ENCODE data around the gene BICD2. TPM values are rescaled to one million over a fixed set of nuclear protein-coding genes. Genes with fewer than 3 reads are reported as not detected.

BICD2 gene
- total and polyA plus RNA-seq, 2 of the 8 experiments (the other 6 are each of a cell fraction or from before 2014, with no cell fraction given) = 6.6 to 22.8 TPM

- ChIA-PET POLR2A (ENCODE audit: partially characterized antibody) (no interaction called here), CTCF (ENCODE audit: partially characterized antibody) (interaction anchor here (1.1 kb wide), 2 partner anchors 12 to 31 kb away, joined by 3 read pairs; no protein-coding TSS in a partner anchor)
- Histone ChIP-seq H2BK120ac (replicated peaks; ENCODE audit: low read depth, low read length) (no peak overlapping the region), H2AFZ (ENCODE audit: low read length) (no peak overlapping the region), H3K14ac (ENCODE audit: insufficient read length) (no peak overlapping the region), H2BK12ac (ENCODE audit: low read depth, low read length) (no peak overlapping the region), H3K79me2 (ENCODE audit: control insufficient read depth in 1 of 2, insufficient read depth in 2 of 2, low read length in 2 of 2) (peaks cover 9 to 92% of the 10 kb centered on the region in 2 experiments), H3K4me3 (ENCODE audit: extremely low read depth in 1 of 4, insufficient read depth in 2 of 4, low read depth in 3 of 4, low read length in 4 of 4) (no peak overlapping the region), H3K4me2 (ENCODE audit: insufficient read depth in 1 of 2, low read depth in 2 of 2, low read length in 2 of 2) (no peak overlapping the region), H4K91ac (replicated peaks; ENCODE audit: insufficient read length, low read length) (no peak overlapping the region), H3K4ac (replicated peaks; ENCODE audit: insufficient read length, low read depth, low read length) (no peak overlapping the region), H2AK5ac (ENCODE audit: low read depth, low read length) (no peak overlapping the region), H3K36me3 (ENCODE audit: control insufficient read depth in 2 of 4, insufficient read depth in 4 of 4, low read length in 3 of 4) (peaks cover 0 to 1% (median 0%) of the 10 kb centered on the region in 4 experiments; a peak in 1 of 8 replicates), H3K9ac (replicated peaks in 1 of 4; ENCODE audit: extremely low read depth in 1 of 4, low read depth in 3 of 4, low read length in 3 of 4) (no peak overlapping the region), H3K23ac (ENCODE audit: insufficient read length) (no peak overlapping the region), H3K79me1 (ENCODE audit: low read depth, low read length) (peaks cover 24% of the 10 kb centered on the region), H3K23me2 (ENCODE audit: low read depth, low read length) (no peaks in the 10 kb centered on the region), H3K56ac (replicated peaks; ENCODE audit: insufficient read length, low read depth, low read length) (no peak overlapping the region), H4K5ac (ENCODE audit: insufficient read length, low read depth, low read length) (no peak overlapping the region), H3K9me3 (ENCODE audit: insufficient read depth in 2 of 2, low read depth in 1 of 2, low read length in 1 of 2) (no peaks in the 10 kb centered on the region), H3K27me3 (replicated peaks in 1 of 4; ENCODE audit: control insufficient read depth in 3 of 4, extremely low read depth in 1 of 4, insufficient read depth in 3 of 4, low read length in 3 of 4) (no peaks in the 10 kb centered on the region), H4K8ac (ENCODE audit: extremely low read depth, insufficient read depth, low read length) (no peak overlapping the region; the same call in 1 of the 2 replicates), H4K20me1 (replicated peaks in 1 of 2; ENCODE audit: control insufficient read depth in 1 of 2, insufficient read depth in 2 of 2, low read length in 2 of 2) (peaks cover 5 to 28% of the 10 kb centered on the region in 2 experiments), H3K4me1 (replicated peaks in 1 of 4; ENCODE audit: control insufficient read depth in 3 of 4, insufficient read depth in 4 of 4, low read length in 3 of 4) (peaks cover 0 to 10% (median 3%) of the 10 kb centered on the region in 4 experiments), H2BK5ac (ENCODE audit: low read depth, low read length) (peak overlapping the region; percentile 7; the same call in 1 of the 2 replicates), H3K18ac (ENCODE audit: extremely low read depth, low read length) (no peak overlapping the region), H2BK20ac (ENCODE audit: low read length) (no peak overlapping the region), H3K27ac (ENCODE audit: low read depth, low read length) (no peak overlapping the region), H2BK15ac (ENCODE audit: low read length) (no peak overlapping the region)
- DNase-seq (ENCODE audit: low read depth in 1 of 2, low spot score in 2 of 2) = no peak
- 91% methylated on average over 12 of the region's 12 CpGs; no CpG with 5 or more reads in 1 of the 2 experiments for WGBS, 2 experiments (ENCODE audit: extremely low coverage in 1 of 2, insufficient coverage in 1 of 2, insufficient read length in 1 of 2, insufficient replicate concordance in 2 of 2, low coverage in 1 of 2, low lambda C conversion rate in 2 of 2, missing lambda C conversion rate in 1 of 2)
- no peak for TF ChIP-seq SAP30 (IDR thresholded peaks at IDR 0.05; ENCODE audit: insufficient read depth, insufficient replicate concordance, low read length)
- no peak for TF ChIP-seq CBX8 (IDR thresholded peaks at IDR 0.05; ENCODE audit: borderline replicate concordance, low read depth, low read length)
- no peak for TF ChIP-seq RBBP5 (IDR thresholded peaks at IDR 0.05; ENCODE audit: borderline replicate concordance, low read depth, low read length)
- no peak for TF ChIP-seq TAF7 (optimal IDR thresholded peaks at IDR 0.05; ENCODE audit: borderline replicate concordance, low read depth, low read length)
- no peak for TF ChIP-seq MAX (IDR thresholded peaks at IDR 0.05)
- FAIRE-seq = no peak
These were observed 15.3 kb downstream of the BICD2 start for GRCh38 chr9:92749071-92749933.

Data from H1 (cell line).